Measurements from ENCODE around the gene KCNJ6.

The KCNJ6 gene

GRCh38 chr21:37636152-37636860 is 280.0 kb downstream of the KCNJ6 start:
- Histone ChIP-seq H3K4me1 (ENCODE audit: low read length) (peaks cover 23% of the 10 kb centered on the region), H2AFZ (ENCODE audit: low read depth, low read length) (no peak overlapping the region), H3K79me2 (ENCODE audit: low read length) (no peaks in the 10 kb centered on the region), H4K20me1 (ENCODE audit: insufficient read depth, low read length) (no peaks in the 10 kb centered on the region), H3K27me3 (ENCODE audit: low read depth, low read length) (no peaks in the 10 kb centered on the region), H3K27ac (ENCODE audit: low read length) (no peak overlapping the region), H3K9me3 (ENCODE audit: insufficient read depth, low read length) (no peaks in the 10 kb centered on the region; the same call in 1 of the 2 replicates), H3K4me3 (ENCODE audit: low read length) (no peak overlapping the region), H3K4me2 (ENCODE audit: low read length) (no peak overlapping the region), H3K36me3 (replicated peaks; ENCODE audit: low read depth, low read length) (no peaks in the 10 kb centered on the region), H3K9ac (ENCODE audit: low read length) (no peak overlapping the region)
- no peak for TF ChIP-seq EZH2phosphoT487 (IDR thresholded peaks at IDR 0.05; ENCODE audit: low read depth)
- TF ChIP-seq CTCF (IDR thresholded peaks at IDR 0.05; ENCODE audit: low read depth, low read length) = no peak

- Histone ChIP-seq H4K20me1 (ENCODE audit: insufficient read depth, low read length) (no peaks in the 10 kb centered on the region), H3K9me3 (ENCODE audit: insufficient read depth, low read length) (no peaks in the 10 kb centered on the region; the same call in 1 of the 2 replicates), H3K9ac (ENCODE audit: low read length) (no peak overlapping the region), H3K4me1 (ENCODE audit: low read length) (peaks cover 11% of the 10 kb centered on the region), H3K36me3 (replicated peaks; ENCODE audit: low read depth, low read length) (no peaks in the 10 kb centered on the region), H2AFZ (ENCODE audit: low read depth, low read length) (no peak overlapping the region), H3K27ac (ENCODE audit: low read length) (no peak overlapping the region), H3K4me2 (ENCODE audit: low read length) (peak overlapping the region; percentile 72), H3K4me3 (ENCODE audit: low read length) (peak overlapping the region; percentile 60), H3K79me2 (ENCODE audit: low read length) (no peaks in the 10 kb centered on the region), H3K27me3 (ENCODE audit: low read depth, low read length) (no peaks in the 10 kb centered on the region)
- TF ChIP-seq EZH2phosphoT487 (IDR thresholded peaks at IDR 0.05; ENCODE audit: low read depth) = no peak
- no peak for TF ChIP-seq CTCF (IDR thresholded peaks at IDR 0.05; ENCODE audit: low read depth, low read length)
Measured at GRCh38 chr21:37631319-37632117, 284.7 kb downstream of the KCNJ6 start.

- Histone ChIP-seq H3K79me2 (ENCODE audit: low read length) (no peaks in the 10 kb centered on the region), H3K4me1 (ENCODE audit: low read length) (peaks cover 11% of the 10 kb centered on the region), H2AFZ (ENCODE audit: low read depth, low read length) (no peak overlapping the region), H3K36me3 (replicated peaks; ENCODE audit: low read depth, low read length) (no peaks in the 10 kb centered on the region), H3K27ac (ENCODE audit: low read length) (no peak overlapping the region), H3K27me3 (ENCODE audit: low read depth, low read length) (no peaks in the 10 kb centered on the region), H3K9me3 (ENCODE audit: insufficient read depth, low read length) (no peaks in the 10 kb centered on the region; the same call in 1 of the 2 replicates), H3K4me3 (ENCODE audit: low read length) (no peak overlapping the region), H4K20me1 (ENCODE audit: insufficient read depth, low read length) (no peaks in the 10 kb centered on the region), H3K9ac (ENCODE audit: low read length) (no peak overlapping the region), H3K4me2 (ENCODE audit: low read length) (no peak overlapping the region)
- no peak for TF ChIP-seq EZH2phosphoT487 (IDR thresholded peaks at IDR 0.05; ENCODE audit: low read depth)
- no peak for TF ChIP-seq CTCF (IDR thresholded peaks at IDR 0.05; ENCODE audit: low read depth, low read length)
Measured at GRCh38 chr21:37630872-37631271, 285.4 kb downstream of the KCNJ6 start.

GRCh38 chr21:37628362-37628761 is 287.9 kb downstream of the KCNJ6 start:
- no peaks in the 10 kb centered on the region for H3K36me3 ChIP-seq (replicated peaks; ENCODE audit: low read depth, low read length)
- no peaks in the 10 kb centered on the region for H3K9me3 ChIP-seq (ENCODE audit: insufficient read depth, low read length)
- H4K20me1 ChIP-seq (ENCODE audit: insufficient read depth, low read length) = no peaks in the 10 kb centered on the region
- H3K4me2 ChIP-seq (ENCODE audit: low read length) = no peak overlapping the region
- H3K4me1 ChIP-seq (ENCODE audit: low read length) = peaks cover 11% of the 10 kb centered on the region
- no peaks in the 10 kb centered on the region for H3K27me3 ChIP-seq (ENCODE audit: low read depth, low read length)
- TF ChIP-seq EZH2phosphoT487 (IDR thresholded peaks at IDR 0.05; ENCODE audit: low read depth) = no peak
- no peak for TF ChIP-seq CTCF (IDR thresholded peaks at IDR 0.05; ENCODE audit: low read depth, low read length)
- no peak overlapping the region for H3K9ac ChIP-seq (ENCODE audit: low read length)
- H3K27ac ChIP-seq (ENCODE audit: low read length) = no peak overlapping the region
- no peak overlapping the region for H2AFZ ChIP-seq (ENCODE audit: low read depth, low read length)
- no peaks in the 10 kb centered on the region for H3K79me2 ChIP-seq (ENCODE audit: low read length)
- no peak overlapping the region for H3K4me3 ChIP-seq (ENCODE audit: low read length)
